Measurements from ENCODE around the gene DDC. TPM values are rescaled to one million over a fixed set of nuclear protein-coding genes. Genes with fewer than 3 reads are reported as not detected.
"Not testable (repeated sequence)": the region's sequence is repeated elsewhere in the genome, so short reads cannot be mapped to it uniquely, and the experiment has no call there.

The DDC gene
- total RNA-seq, 1 donor from 2014 or later: not detected

DNA sequence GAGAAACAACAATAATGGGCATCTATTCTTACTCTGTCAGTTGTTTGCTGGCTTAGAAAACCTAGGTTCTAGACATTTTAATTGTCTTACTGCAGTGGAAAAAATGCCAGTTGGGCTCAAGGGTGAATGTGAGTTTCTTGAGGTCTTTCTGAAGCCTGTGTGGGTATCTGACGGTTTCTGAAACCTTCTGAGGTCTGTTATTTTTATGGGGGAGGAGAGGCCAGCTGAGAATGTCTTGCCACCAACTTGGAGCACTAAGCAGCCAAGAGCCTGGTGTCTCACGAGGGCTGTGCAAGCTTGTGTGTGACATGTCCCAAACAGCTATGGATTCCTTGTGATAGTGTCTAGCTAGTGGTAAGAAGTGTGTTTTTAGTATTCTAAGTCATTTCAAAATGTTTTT is 24.2 kb upstream of the DDC start:
- DNase-seq (ENCODE audit: low spot score): no peak

DNA sequence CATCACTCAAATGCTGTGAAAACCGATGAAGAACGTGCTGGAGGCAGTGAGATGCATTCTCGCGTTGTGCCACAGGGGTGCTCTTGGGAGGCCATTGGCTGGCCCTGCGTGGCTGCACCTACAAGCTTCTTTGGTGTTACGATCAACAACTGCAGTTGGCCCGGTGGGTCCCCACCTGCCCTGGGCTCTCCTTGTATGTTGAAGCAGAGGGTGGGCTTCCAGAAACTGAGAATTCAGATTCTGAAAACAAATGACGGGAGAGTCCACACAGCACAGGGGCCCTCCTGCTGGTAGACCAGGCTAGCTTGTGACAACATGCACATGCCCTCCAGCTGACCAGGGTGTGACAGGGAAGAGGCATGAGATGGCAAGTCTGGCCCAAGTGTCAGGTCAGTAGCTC is 23.7 kb upstream of the DDC start:
- DNase-seq (ENCODE audit: low spot score): no peak

- DNase-seq (ENCODE audit: low spot score): no peak
Measured at GRCh38 chr7:50587737-50588136, 22.5 kb upstream of the DDC start.

DNA sequence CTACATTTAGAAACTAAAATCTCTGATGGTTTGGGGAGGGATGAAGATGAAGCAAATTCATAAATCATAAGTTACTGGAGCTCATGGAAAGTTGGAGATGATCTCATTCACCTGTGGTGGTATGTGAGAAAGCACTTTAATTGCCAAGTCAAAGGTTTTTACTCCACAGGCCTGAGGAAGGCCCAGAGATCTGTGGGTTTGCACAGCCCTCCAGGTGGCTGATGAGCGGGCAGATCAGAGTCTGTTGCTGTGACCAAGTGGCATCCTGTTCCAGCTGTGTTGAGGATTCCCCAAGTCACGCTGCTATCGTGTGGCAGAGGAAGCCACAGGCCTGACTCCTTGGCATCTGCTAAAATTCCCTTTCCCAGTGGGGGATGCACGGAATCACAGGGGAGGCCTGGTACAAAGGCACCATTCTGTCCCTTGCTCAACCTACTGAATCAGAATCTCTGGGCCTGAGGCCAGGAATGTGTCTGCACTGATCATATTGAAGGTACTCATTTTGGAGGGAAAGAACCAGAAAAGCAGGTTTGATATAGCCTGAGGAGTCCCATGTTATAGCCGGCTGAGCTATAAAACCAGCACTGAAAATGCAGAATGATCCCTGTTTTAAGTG is 19.7 kb upstream of the DDC start:
- DNase-seq (ENCODE audit: low spot score): no peak

- no peak for DNase-seq (ENCODE audit: low spot score)
Measured at GRCh38 chr7:50584386-50584785, 19.2 kb upstream of the DDC start.

DNA sequence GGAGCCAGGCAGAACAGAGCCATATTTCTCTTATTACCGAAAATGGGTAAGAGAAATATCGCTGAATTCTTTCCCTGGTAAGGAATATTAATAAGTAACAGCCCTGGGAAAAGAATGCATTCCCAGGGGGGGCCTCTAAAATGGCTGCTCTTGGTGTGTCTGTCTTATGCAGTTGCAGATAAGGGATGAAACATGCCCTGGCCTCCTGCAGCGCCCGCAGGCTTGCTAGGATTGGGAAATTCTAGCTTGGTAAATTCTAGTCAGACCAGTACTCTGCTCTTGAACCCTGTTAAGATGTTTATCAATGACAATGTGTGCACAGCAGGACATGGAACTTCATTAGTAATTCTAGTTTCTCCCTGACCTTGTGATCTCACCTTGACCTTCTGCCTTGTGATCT is 18.1 kb upstream of the DDC start:
- not testable (repeated sequence) for DNase-seq (ENCODE audit: low spot score)

GRCh38 chr7:50582271-50582670 is 17.1 kb upstream of the DDC start:
- not testable (repeated sequence) for DNase-seq (ENCODE audit: low spot score)

DNA sequence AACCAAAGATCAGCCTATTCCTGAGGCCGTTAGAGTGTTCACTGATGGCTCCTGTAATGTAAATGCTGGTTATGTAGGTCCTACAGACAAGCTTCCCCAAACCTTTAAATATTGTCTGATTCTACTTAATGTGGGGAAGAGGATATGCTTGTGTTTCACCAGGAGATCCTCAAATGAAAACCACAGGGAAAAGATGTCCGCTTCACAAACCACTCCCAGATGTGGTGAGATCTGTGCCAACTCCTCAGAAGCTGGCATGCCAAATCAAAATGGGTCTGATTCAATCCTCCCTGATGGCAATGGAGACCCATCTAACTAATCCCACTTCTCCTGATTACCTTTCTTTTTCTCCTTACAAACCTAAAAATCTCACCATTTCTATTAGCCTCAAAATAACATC is 15.5 kb upstream of the DDC start:
- not testable (repeated sequence) for DNase-seq (ENCODE audit: low spot score)

GRCh38 chr7:50580057-50580456 is 14.9 kb upstream of the DDC start:
- DNase-seq (ENCODE audit: low spot score): no peak

DNA sequence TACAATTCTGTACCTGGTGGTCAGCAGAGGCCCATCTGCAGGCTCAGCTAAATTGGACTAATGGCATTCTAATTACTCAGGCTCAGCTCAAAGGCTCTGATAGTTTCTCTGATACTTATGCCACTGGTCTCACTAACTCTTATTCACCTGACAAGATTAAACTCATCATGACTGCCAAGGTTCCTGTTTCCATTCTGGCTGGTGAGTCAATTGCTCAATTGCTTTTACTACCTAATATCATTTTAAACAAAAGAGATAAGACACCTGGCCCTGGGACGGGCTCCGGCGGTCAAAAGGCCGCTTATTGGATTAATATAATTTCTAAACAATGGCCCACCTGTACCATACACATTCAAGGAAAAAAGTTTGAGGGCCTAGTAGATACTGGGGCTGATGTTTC is 12.9 kb upstream of the DDC start:
- DNase-seq (ENCODE audit: low spot score): not testable (repeated sequence)

- no peak for DNase-seq (ENCODE audit: low spot score)
Measured at GRCh38 chr7:50577569-50577968, 12.4 kb upstream of the DDC start.

DNA sequence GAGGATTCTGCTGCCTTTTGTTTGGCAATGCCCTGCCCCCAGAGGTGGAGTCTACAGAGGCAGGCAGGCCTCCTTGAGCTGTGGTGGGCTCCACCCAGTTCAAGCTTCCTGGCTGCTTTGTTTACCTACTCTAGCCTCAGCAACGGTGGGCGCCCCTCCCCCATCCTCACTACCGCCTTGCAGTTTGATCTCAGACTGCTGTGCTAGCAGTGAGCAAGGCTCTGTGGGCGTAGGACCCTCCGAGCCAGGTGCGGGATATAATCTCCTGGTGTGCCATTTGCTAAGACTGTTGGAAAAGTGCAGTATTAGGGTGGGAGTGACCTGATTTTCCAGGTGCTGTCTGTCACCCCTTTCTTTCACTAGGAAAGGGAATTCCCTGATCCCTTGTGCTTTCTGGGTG is 11.2 kb upstream of the DDC start:
- not testable (repeated sequence) for DNase-seq (ENCODE audit: low spot score)

DNA sequence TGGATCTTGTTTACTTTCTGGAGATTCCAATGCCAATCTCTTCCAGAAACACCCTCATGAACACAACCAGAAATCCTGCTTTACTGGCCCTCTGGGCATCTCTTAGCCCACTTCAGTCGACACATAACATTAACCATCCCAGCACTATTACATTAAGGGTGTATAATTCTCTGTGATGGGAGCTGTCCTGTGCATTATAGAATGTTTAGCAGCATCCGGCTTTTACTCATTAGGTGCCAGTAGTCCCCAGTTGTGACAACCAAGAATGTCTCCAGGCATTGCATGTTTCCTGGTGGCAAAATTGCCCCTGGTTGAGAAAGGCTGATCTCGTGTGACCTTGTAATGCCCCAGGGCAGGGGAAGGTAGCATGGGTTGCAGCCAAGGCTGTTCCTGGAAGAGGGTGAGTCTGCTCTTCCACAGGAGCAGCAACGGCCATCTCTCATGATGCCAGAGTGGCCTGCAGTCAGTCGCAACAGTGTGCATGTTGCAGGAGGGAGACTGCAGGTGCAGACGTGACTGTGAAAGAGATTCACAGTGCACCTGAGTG is 2.6 kb upstream of the DDC start:
- DNase-seq (ENCODE audit: low spot score): no peak

DNA sequence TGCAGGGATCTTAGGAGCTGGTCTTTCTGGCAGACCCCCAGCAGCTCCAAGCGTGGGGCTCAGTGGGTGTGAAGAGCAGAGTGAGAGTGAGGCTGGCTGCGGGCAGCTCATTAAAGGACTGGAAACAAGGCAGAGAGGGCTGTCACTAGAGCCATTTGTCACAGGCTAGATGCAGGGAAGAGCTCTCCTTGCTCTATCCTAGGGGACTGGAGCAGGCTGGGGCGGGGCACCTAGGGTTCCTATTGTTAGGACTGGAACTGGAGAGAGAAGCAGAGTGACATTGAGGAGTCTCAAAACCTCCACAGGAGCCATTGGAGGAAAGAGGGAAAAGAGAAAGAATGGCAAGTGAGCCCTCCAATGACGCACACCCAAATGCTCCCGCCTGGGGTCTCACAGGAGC is 772 bp upstream of the DDC start:
- DNase-seq (ENCODE audit: low spot score): no peak

- DNase-seq (ENCODE audit: low spot score): no peak
Measured at GRCh38 chr7:50565559-50565916, 333 bp upstream of the DDC start.

DNA sequence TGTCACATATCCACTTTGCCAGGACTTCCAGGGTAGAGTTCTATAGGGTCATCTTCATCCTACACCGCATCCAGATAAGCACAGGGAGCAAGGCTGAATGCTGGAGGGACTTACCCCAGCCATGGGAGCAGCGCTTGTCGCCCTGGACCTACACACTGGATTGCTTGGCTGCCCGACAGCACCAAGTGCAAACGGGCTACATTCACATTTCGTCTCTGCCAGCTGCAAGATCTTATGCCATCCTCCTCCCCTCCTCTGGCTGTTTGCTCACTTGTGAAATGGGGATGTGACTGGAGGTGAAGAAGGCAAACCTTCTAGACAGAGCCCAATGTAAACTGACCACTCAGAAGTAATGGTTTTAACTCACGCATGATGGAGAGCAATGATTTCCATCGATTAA is 1.0 kb downstream of the DDC start:
- DNase-seq (ENCODE audit: low spot score): no peak

DNA sequence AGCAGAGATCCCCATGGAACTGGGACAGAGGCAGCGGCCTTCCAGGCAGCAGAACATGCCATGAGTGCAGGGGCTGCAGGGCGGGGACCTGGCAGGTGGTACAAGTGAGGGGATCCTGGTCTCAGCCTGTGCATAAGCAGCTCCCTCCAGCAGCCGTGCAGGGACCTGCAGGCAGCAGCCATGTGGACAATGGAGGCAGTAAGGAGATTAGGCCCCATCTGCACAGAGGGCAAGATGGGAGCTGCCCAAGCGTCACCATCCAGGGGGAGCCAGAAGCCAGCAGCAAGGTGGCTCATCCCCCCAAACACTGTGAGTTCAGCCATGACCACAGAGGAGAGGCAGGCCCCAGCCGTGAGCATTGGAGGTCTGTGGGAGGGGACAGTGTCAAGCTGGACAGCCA is 3.1 kb downstream of the DDC start:
- no peak for DNase-seq (ENCODE audit: low spot score)

GRCh38 chr7:50560865-50561351 is 4.3 kb downstream of the DDC start:
- no peak for DNase-seq (ENCODE audit: low spot score)

DNA sequence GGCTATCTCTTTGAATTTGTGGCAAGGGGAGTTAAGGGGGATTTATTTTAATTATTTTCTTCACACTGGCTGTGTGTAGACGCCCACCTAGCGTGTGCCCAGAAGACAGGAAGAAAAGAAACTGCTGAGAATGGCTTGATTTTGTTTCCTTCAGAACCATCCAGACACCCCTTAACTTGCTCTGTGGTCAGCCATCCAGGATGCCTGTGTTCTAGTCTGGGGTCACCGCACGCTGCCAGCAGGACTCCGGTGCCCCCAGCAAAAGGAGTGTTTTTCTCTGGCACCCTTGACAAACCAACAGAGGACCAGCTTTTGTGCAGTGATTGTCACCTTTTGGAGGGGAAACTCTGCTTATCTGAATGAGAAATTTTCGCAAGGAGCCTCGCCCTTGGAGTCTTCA is 5.3 kb downstream of the DDC start:
- no peak for DNase-seq (ENCODE audit: low spot score)

- DNase-seq (ENCODE audit: low spot score): no peak
Measured at GRCh38 chr7:50558294-50559053, 6.7 kb downstream of the DDC start.

GRCh38 chr7:50557099-50557498 is 8.1 kb downstream of the DDC start:
- DNase-seq (ENCODE audit: low spot score): no peak

- DNase-seq (ENCODE audit: low spot score): no peak
Measured at GRCh38 chr7:50556247-50556991, 8.8 kb downstream of the DDC start.
